SK-N-SH (cell line): ENCODE data around the gene CALHM1.

ENCODE experiments used
- CTCF ChIP-seq: fragments of 200-600 bp; sonication (generic); IDR thresholded peaks from 2 replicates; pipeline ENCODE4 v1.6.1; 2017; ENCODE audit warnings: antibody characterized with exemption, mild to moderate bottlenecking, moderate library complexity
- ELF1 ChIP-seq: IDR thresholded peaks from 2 replicates; pipeline ENCODE4 v1.4.0; 2012
- MXI1 ChIP-seq: IDR thresholded peaks from 2 replicates; pipeline ENCODE4 v1.6.1; 2012; ENCODE audit warnings: mild to moderate bottlenecking, low read depth, low read length, improper control_type of control experiment
- PBX3 ChIP-seq: IDR thresholded peaks from 2 replicates; pipeline ENCODE4; 2012
- POLR2AphosphoS5 ChIP-seq: IDR thresholded peaks from 2 replicates; pipeline ENCODE4 v1.6.1; 2012; ENCODE audit warnings: low read depth, low read length
- REST ChIP-seq: IDR thresholded peaks from 2 replicates; pipeline ENCODE4 v1.6.1; 2012; ENCODE audit warnings: mild to moderate bottlenecking, low read depth, low read length, moderate library complexity
- TAF1 ChIP-seq: IDR thresholded peaks from 2 replicates; pipeline ENCODE4 v1.6.1; 2012; ENCODE audit warnings: low read depth, mild to moderate bottlenecking, low read length, moderate library complexity, borderline replicate concordance

- no peak for TF ChIP-seq POLR2AphosphoS5
- no peak for TF ChIP-seq CTCF
- no peak for TF ChIP-seq REST
- no peak for TF ChIP-seq PBX3
- no peak for TF ChIP-seq ELF1
- TF ChIP-seq TAF1: no peak
- no peak for TF ChIP-seq MXI1
Observed at GRCh38 chr10:103454026-103454425, 4.7 kb downstream of the CALHM1 start.
